ENCODE results near the gene BPIFB1.

Gene BPIFB1

DNA sequence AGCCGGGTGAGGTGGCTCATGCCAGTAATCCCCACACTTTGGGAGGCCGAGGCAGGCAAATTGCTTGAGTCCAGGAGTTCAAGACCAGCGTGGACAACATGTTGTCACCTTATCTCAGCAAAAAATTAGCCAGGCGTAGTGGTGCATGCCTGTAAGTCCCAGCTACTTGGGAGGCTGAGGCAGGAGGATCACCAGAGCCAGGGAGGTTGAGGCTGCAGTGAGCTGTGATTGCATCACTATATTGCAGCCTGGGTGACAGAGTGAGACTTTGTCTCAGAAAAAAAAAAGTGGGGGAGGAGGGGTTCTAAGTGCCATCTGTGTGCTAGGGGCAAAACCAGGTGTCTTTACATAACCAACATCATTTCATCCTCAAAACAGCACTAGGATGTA is 70.0 kb downstream of the BPIFB1 start:
- no peaks in the 10 kb centered on the region for H3K9me3 ChIP-seq (ENCODE audit: low read length)
- no peaks in the 10 kb centered on the region for H3K79me2 ChIP-seq (ENCODE audit: insufficient read depth, low read length)
- no peak overlapping the region for H3K27ac ChIP-seq (ENCODE audit: low read depth, low read length, poor library complexity, severe bottlenecking)
- H3K4me2 ChIP-seq (ENCODE audit: low read length) = no peak overlapping the region
- H3K36me3 ChIP-seq (ENCODE audit: insufficient read depth, low read length) = peaks cover 10% of the 10 kb centered on the region
- no peak overlapping the region for H3K9ac ChIP-seq (ENCODE audit: low read length)
- H4K20me1 ChIP-seq (ENCODE audit: insufficient read depth, low read length) = no peaks in the 10 kb centered on the region
- H3K4me3 ChIP-seq (ENCODE audit: low read depth, low read length, poor library complexity, severe bottlenecking) = no peak overlapping the region
- H3K9me2 ChIP-seq (ENCODE audit: low read depth, low read length) = no peaks in the 10 kb centered on the region
- no peaks in the 10 kb centered on the region for H3F3A ChIP-seq (ENCODE audit: insufficient read depth, low read length)
- TF ChIP-seq, protein P1, sequence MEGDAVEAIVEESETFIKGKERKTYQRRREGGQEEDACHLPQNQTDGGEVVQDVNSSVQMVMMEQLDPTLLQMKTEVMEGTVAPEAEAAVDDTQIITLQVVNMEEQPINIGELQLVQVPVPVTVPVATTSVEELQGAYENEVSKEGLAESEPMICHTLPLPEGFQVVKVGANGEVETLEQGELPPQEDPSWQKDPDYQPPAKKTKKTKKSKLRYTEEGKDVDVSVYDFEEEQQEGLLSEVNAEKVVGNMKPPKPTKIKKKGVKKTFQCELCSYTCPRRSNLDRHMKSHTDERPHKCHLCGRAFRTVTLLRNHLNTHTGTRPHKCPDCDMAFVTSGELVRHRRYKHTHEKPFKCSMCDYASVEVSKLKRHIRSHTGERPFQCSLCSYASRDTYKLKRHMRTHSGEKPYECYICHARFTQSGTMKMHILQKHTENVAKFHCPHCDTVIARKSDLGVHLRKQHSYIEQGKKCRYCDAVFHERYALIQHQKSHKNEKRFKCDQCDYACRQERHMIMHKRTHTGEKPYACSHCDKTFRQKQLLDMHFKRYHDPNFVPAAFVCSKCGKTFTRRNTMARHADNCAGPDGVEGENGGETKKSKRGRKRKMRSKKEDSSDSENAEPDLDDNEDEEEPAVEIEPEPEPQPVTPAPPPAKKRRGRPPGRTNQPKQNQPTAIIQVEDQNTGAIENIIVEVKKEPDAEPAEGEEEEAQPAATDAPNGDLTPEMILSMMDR (IDR thresholded peaks at IDR 0.05; ENCODE audit: low read length) = no peak
- TF ChIP-seq EZH2 (IDR thresholded peaks at IDR 0.05; ENCODE audit: borderline replicate concordance, low read length) = no peak
- no peak overlapping the region for H2AFZ ChIP-seq (ENCODE audit: low read length)
- H3K4me1 ChIP-seq (ENCODE audit: insufficient read depth, low read length, severe bottlenecking) = no peaks in the 10 kb centered on the region
- no peaks in the 10 kb centered on the region for H3K27me3 ChIP-seq (ENCODE audit: insufficient read depth, low read length)
